Psoas muscle (tissue), 8 donors: Measurements from ENCODE around the gene ALG1. TPM values are rescaled to one million over a fixed set of nuclear protein-coding genes. Genes with fewer than 3 reads are reported as not detected.

ENCODE experiments used
- ATAC-seq, 4 donors: fragments of 200-7000 bp; cut with Tn5 transposase; one replicate each; pipeline ENCODE4 v1.9.1; 2020; ENCODE audit warnings: moderate library complexity in 3 of 4, mild to moderate bottlenecking in 2 of 4
- DNase-seq, 2 donors: peaks; one replicate each; pipeline ENCODE4 v3.0.0-alpha.2; 2020
- H3K27ac ChIP-seq: fragments of 200-600 bp; one replicate; pipeline ENCODE4 v1.8.0; 2022
- H3K27me3 ChIP-seq, 3 donors: fragments of 200-600 bp in 1 of 3; one replicate each; pipeline versions ENCODE4 v1.6.1 to v1.8.0; 2013 to 2022; ENCODE audit warnings: low read length in 2 of 3, mild to moderate bottlenecking in 2 of 3, moderate library complexity in 1 of 3; ENCODE audit not compliant: insufficient read depth in 3 of 3
- H3K36me3 ChIP-seq, 2 donors: fragments of 200-600 bp in 1 of 2; one replicate each; pipeline versions ENCODE4 v1.6.1 to v1.8.0; 2013 to 2022; ENCODE audit warnings: low read depth in 1 of 2, mild to moderate bottlenecking in 1 of 2, moderate library complexity in 1 of 2; ENCODE audit not compliant: insufficient read depth in 1 of 2
- H3K4me1 ChIP-seq: fragments of 200-600 bp; one replicate; pipeline ENCODE4 v1.8.0; 2022
- H3K4me3 ChIP-seq: fragments of 200-600 bp; one replicate; pipeline ENCODE4 v1.8.0; 2022; ENCODE audit warnings: mild to moderate bottlenecking
- H3K9me3 ChIP-seq: fragments of 200-600 bp; one replicate; pipeline ENCODE4 v1.8.0; 2022
- WGBS, 3 donors: extraction: QIAGEN DNeasy Blood & Tissue Kit; methylation state at CpG; one replicate each; pipeline versions ENCODE4 v1.1.6 to v1.1.7; 2013; 5-methylcytosine and 5-hydroxymethylcytosine counted together
- intact Hi-C, 2 donors: fragments of 100-400 bp; cut with DNase I; formaldehyde crosslinking; loops; one replicate each; pipeline versions ENCODE4 v1.11.0 to v1.14.2; 2022
- polyA plus RNA-seq, 3 donors: library from polyadenylated mRNA; stranded (reverse); fragments of 200-250 nt; gene quantifications; one replicate each; pipeline ENCODE4 v1.2.3, GENCODE V29; 2013
- total RNA-seq, 4 donors: library from RNA; stranded (reverse); fragmentation: NEBNext Ultra II Directional in 2 of 4; extraction: Animal tissue kit (Norgen Biotek cat#: 25700) in 2 of 4; gene quantifications; one replicate each; pipeline versions ENCODE4 v1.2.1 to v1.2.4, GENCODE V29; 2021 to 2023
- TF ChIP-seq, protein P1 (sequence below): fragments of 200-600 bp; IDR thresholded peaks from one replicate; pipeline ENCODE4 v1.8.0; 2022; ENCODE audit warnings: antibody characterized with exemption
- donor health status: healthy with polysubstance abuse.
- donor health status: DM: no; HTN: no; CAD: no; lungs with moderate emphysema.
- donor health status: Bipolar disorder and iron deficiency.
- donor health status: healthy.
- donor health status: DM: yes; HTN: yes; CAD: no.
- donor health status: DM: no; HTN: no; CAD: no.
- donor health status: DM: no; HTN: no; CAD: no.
- donor health status: DM: yes; HTN: yes; CAD: no.

The ALG1 gene
- total and polyA plus RNA-seq, 7 donors, result 4.9 to 13.1 (median 7.3) TPM

DNA sequence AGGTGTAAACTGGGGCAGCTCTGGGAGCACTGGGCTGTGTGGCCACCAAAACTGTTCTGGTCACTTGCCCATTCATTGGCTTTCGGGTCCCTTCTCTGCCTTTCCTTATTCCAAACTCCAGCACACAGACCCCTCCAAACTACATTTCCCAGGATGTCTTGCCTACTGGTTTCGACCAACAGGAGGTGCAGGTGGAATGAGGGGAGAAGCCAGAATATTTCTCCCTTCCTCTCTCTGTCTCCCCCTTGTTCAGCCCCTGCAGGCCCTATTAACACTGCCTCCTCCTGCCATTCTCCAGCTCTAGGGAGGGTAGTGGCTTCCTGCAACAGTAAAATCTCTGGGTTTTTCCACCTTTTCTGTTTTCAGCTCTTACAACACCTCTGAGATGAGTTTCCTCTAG, 24.7 kb upstream of the ALG1 start:
- ATAC-seq (no peak), DNase-seq (no peak)
- TF ChIP-seq, protein P1, sequence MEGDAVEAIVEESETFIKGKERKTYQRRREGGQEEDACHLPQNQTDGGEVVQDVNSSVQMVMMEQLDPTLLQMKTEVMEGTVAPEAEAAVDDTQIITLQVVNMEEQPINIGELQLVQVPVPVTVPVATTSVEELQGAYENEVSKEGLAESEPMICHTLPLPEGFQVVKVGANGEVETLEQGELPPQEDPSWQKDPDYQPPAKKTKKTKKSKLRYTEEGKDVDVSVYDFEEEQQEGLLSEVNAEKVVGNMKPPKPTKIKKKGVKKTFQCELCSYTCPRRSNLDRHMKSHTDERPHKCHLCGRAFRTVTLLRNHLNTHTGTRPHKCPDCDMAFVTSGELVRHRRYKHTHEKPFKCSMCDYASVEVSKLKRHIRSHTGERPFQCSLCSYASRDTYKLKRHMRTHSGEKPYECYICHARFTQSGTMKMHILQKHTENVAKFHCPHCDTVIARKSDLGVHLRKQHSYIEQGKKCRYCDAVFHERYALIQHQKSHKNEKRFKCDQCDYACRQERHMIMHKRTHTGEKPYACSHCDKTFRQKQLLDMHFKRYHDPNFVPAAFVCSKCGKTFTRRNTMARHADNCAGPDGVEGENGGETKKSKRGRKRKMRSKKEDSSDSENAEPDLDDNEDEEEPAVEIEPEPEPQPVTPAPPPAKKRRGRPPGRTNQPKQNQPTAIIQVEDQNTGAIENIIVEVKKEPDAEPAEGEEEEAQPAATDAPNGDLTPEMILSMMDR, result no peak
- no peaks in the 10 kb centered on the region for H3K4me1 ChIP-seq
- H3K27ac ChIP-seq, result no peak overlapping the region
- intact Hi-C loops, result no loop called here
- H3K27me3 ChIP-seq, result no peaks in the 10 kb centered on the region
- no peaks in the 10 kb centered on the region for H3K36me3 ChIP-seq
- no peak overlapping the region for H3K4me3 ChIP-seq
- H3K9me3 ChIP-seq, result no peaks in the 10 kb centered on the region
- WGBS, 3 donors, result 65 to 81% (median 67%) methylated on average over 2 of the region's 2 CpGs

DNA sequence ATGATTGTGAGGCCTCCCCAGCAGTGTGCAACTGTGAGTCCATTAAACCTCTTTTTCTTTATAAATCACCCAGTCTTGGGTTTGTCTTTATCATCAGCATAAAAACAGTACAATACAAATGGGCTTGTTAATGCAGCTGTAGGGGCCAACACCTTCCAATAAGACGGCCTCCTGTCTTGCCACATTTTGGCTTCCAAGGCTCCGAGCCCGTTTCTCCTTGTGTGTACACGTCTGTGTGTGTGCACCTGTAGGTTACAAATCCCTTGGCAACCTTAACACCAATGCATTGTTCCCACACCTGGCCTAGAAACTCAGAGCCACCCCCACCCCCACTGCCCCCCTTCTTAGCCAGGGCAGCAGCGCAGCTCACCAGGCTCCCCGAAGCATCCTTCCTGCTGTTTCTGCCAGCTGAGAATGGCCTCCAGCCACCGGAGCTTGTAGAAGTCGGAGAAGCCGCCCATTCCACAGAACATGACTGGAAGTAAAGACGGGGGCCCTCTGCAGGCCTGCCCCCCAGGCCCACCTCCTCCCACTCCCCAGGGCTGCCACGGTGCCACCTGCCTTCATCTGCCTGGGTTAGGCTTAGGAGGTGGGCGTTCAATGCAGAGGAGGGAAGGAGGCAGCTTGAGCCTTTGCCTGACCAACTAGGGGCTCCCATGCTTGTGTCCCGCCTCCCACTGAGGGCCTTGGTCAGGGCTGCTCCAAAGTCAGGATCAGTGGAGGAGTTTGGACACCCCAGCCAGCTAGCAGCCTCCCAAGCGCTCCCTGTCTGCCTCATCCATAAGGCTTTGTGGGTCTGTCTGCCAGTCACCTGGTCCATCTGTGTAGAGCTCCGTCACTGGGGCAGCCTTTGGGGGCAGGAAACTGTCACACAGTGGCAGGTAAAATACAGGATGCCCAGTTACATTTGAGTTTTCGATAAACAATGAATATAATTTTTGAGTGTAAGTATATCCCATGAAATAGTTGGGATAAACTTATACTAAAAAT, 16.5 kb upstream of the ALG1 start:
- DNase-seq (no peak), ATAC-seq (no peak)
- WGBS, 3 donors, result 80 to 85% (median 84%) methylated on average over 16 of the region's 16 CpGs
- H3K27ac ChIP-seq, result no peak overlapping the region
- no peaks in the 10 kb centered on the region for H3K36me3 ChIP-seq
- no peaks in the 10 kb centered on the region for H3K9me3 ChIP-seq
- H3K4me3 ChIP-seq, result no peak overlapping the region
- H3K4me1 ChIP-seq, result no peaks in the 10 kb centered on the region
- intact Hi-C loops, result no loop called here
- H3K27me3 ChIP-seq, result no peaks in the 10 kb centered on the region
- TF ChIP-seq, protein P1, result no peak

DNA sequence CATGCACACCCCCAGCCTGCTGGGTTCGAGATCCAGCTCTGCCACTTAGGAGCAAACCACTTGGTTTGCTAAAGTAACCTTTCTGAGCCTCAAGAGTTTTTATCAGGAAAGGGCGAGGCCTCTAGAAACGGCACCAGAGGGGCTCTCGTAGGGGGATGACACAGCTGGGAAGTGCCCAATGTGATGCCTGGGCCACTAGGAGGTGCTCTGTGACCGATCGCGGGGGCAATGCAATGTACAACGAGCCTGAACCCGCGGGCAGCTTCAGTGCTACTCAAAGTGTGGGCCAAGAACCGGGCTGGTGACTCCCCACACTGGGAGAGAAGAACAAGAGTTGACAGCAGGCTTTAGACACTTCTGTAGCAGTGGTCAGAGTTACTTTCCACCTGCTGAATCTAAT, 15.3 kb upstream of the ALG1 start:
- TF ChIP-seq, protein P1, result no peak
- H3K4me1 ChIP-seq, result no peaks in the 10 kb centered on the region
- no peaks in the 10 kb centered on the region for H3K9me3 ChIP-seq
- H3K36me3 ChIP-seq, result no peaks in the 10 kb centered on the region
- 16 to 18% (median 17%) methylated on average over 11 of the region's 11 CpGs for WGBS, 3 donors
- H3K27ac ChIP-seq, result no peak overlapping the region
- no peak overlapping the region for H3K4me3 ChIP-seq
- no peaks in the 10 kb centered on the region for H3K27me3 ChIP-seq
- no peak for ATAC-seq
- intact Hi-C loops, result no loop called here
- no peak for DNase-seq

DNA sequence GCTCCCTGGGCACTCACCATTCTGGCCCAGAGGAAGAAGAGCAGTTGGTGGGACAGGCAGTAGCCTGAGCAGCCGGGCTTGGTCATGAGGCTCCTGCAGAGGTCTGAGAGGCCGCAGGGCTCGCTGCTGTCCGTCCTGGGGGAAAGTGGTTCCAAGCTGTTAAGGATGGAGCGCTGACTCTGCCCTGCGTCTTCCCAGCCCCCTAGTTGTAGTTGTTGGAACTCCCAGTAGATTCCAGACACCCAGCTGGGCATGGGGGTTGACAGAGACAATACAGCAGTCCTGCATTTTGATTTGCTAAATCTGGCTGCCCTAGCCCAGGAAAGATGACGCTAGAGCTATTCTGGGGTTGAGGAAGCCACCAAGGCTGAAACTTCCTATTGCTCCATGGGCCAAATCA, 13.2 kb upstream of the ALG1 start:
- Histone ChIP-seq H3K9me3 (no peaks in the 10 kb centered on the region), H3K36me3 (no peaks in the 10 kb centered on the region), H3K27me3 (no peaks in the 10 kb centered on the region), H3K27ac (no peak overlapping the region), H3K4me3 (no peak overlapping the region), H3K4me1 (no peaks in the 10 kb centered on the region)
- WGBS, 3 donors, result 39 to 45% (median 40%) methylated on average over 7 of the region's 7 CpGs
- TF ChIP-seq, protein P1, result no peak
- intact Hi-C loops, result no loop called here
- ATAC-seq (no peak), DNase-seq (no peak)
